A549 (cell line): Measurements from ENCODE around the gene PPFIA4.

Experiments used
- CHD4 ChIP-seq: fragments of 200-600 bp; sonication (generic); IDR thresholded peaks from 2 replicates; pipeline ENCODE4 v1.6.1; 2016; ENCODE audit warnings: antibody characterized with exemption, mild to moderate bottlenecking, borderline replicate concordance
- JUN ChIP-seq, 2 experiments: fragments of >200 bp; sonication (Bioruptor Twin); formaldehyde crosslinking; IDR thresholded peaks; 2 replicates in 1 of 2; 3 replicates in 1 of 2; pipeline ENCODE4 v1.6.1; 2016 to 2017
- POLR2A ChIP-seq: IDR thresholded peaks from 2 replicates; pipeline ENCODE4 v1.6.1; 2012; ENCODE audit warnings: mild to moderate bottlenecking, low read length
- TF ChIP-seq, protein P1 (sequence below): IDR thresholded peaks from 2 replicates; pipeline ENCODE4 v1.6.1; 2012

DNA sequence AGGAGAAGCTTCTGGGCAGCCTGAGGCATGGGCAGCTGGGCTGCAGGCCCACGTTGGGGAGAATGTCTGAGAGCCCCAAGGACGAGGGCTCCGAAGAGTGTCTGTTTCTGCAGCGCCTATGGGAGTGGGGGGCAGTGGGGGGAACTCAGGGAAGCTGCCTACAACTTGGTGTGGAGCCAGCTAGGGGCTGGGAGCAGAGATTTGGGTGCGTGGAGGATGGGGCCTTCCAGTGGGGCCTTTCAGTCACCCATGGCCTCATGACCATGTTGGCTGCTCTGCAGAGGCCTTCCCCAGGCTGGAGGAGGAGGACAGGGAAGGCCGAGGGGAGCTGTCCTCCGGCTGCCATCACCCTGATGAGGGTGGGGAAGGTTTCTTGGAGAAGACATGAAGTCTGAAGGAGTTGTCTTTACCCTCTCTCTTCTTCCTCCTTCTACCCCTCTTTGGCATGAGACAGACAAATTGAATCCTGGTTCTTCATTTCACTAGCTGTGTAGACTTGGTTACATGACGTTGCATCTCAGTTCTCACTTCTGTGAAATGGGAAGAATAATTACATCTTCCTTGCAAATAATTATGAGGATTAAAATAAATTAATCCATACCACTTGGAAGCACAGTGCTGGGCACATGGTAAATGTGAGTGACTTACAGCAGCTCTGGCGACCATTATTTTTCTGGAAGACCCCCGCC is 8.3 kb downstream of the PPFIA4 start:
- no peak for TF ChIP-seq JUN (IDR thresholded peaks at IDR 0.05)
- no peak for TF ChIP-seq POLR2A
- TF ChIP-seq, protein P1, sequence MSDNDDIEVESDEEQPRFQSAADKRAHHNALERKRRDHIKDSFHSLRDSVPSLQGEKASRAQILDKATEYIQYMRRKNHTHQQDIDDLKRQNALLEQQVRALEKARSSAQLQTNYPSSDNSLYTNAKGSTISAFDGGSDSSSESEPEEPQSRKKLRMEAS, result no peak
- TF ChIP-seq CHD4, result no peak
